Adrenal gland (tissue), 12 donors: Measurements from ENCODE around the gene RASA2. TPM values are rescaled to one million over a fixed set of nuclear protein-coding genes. Genes with fewer than 3 reads are reported as not detected.
"Not testable (repeated sequence)": the region's sequence is repeated elsewhere in the genome, so short reads cannot be mapped to it uniquely, and the experiment has no call there.

Source experiments
- DNase-seq, 7 donors: peaks; one replicate each; pipeline ENCODE4 v3.0.0-alpha.2; 2019 to 2020
- H3K27ac ChIP-seq, 5 donors: fragments of 200-600 bp; sonication (generic) in 4 of 5; 1 replicate in 3 of 5; 2 replicates in 2 of 5; pipeline versions ENCODE4 v1.5.1 to v1.8.0; 2016 to 2020; ENCODE audit warnings: mild to moderate bottlenecking in 1 of 5
- H3K27me3 ChIP-seq: fragments of 200-600 bp; 2 replicates; pipeline ENCODE4 v1.8.0; 2021
- H3K36me3 ChIP-seq, 2 donors: fragments of 200-600 bp; replicated peaks in 1 of 2; 1 replicate in 1 of 2; 2 replicates in 1 of 2; pipeline versions ENCODE4 v1.5.1 to v1.8.0; 2018 to 2022
- H3K4me1 ChIP-seq, 2 donors: fragments of 200-600 bp; replicated peaks in 1 of 2; 1 replicate in 1 of 2; 2 replicates in 1 of 2; pipeline versions ENCODE4 v1.5.1 to v1.8.0; 2018 to 2021
- H3K4me3 ChIP-seq, 4 donors: fragments of 200-600 bp; sonication (generic) in 3 of 4; one replicate each; pipeline ENCODE4 v1.5.1; 2016 to 2018
- H3K9me3 ChIP-seq, 3 donors: fragments of 200-600 bp; sonication (generic) in 1 of 3; replicated peaks in 1 of 3; 1 replicate in 2 of 3; 2 replicates in 1 of 3; pipeline versions ENCODE4 v1.5.1 to v1.8.0; 2016 to 2021
- CTCF ChIP-seq, 6 experiments: fragments of 450-650 bp in 4 of 6; fragments of 200-600 bp in 2 of 6; sonication (generic) in 1 of 6; IDR thresholded peaks; 1 replicate in 5 of 6; 2 replicates in 1 of 6; pipeline versions ENCODE4 v1.5.1 to v1.8.0; 2016 to 2021; ENCODE audit warnings: antibody characterized with exemption in 6 of 6, mild to moderate bottlenecking in 2 of 6, moderate library complexity in 1 of 6
- POLR2A ChIP-seq, 2 donors: fragments of 450-650 bp; IDR thresholded peaks; one replicate each; pipeline ENCODE4 v1.6.1; 2017; ENCODE audit warnings: antibody characterized with exemption in 2 of 2, mild to moderate bottlenecking in 2 of 2, moderate library complexity in 1 of 2
- WGBS, 4 donors: extraction: QIAGEN DNeasy Blood & Tissue Kit in 2 of 4; methylation state at CpG; one replicate each; pipeline versions ENCODE4 v1.1.5 to v1.1.7; 2013 to 2017; 5-methylcytosine and 5-hydroxymethylcytosine counted together
- intact Hi-C, 2 donors: fragments of 100-400 bp; cut with DNase I; formaldehyde crosslinking; loops; one replicate each; pipeline versions ENCODE4 v1.14.1 to v1.15.0; 2022 to 2023
- polyA plus RNA-seq, 3 donors: library from polyadenylated mRNA; stranded (reverse); fragments of 200-250 nt in 2 of 3; fragments of 350-450 nt in 1 of 3; fragmentation: Illumina TruSeq in 1 of 3; extraction: RNeasy Lipid Tissue Mini Kit (QIAGEN cat#74804) in 1 of 3; gene quantifications; one replicate each; pipeline ENCODE4 v1.2.3, GENCODE V29; 2013 to 2014
- total RNA-seq, 9 donors: library from RNA; depleted of rRNA in 4 of 9; stranded (reverse); fragments of >200 nt in 4 of 9; fragments of 120-200 nt in 1 of 9; fragmentation: NEBNext Ultra II Directional in 1 of 9; extraction: Animal tissue kit (Norgen Biotek cat#: 25700) in 1 of 9; gene quantifications; one replicate each; pipeline versions ENCODE4 v1.1.0 to v1.2.4, GENCODE V29; 2013 to 2023
- donor health status: healthy with polysubstance abuse.
- donor health status: Bipolar disorder and iron deficiency.
- donor health status: DM: yes; HTN: yes; CAD: no.
- donor health status: DM: no; HTN: no; CAD: no.
- donor health status: DM: no; HTN: no; CAD: no.
- donor health status: DM: yes; HTN: yes; CAD: no.

Gene RASA2
- total and polyA plus RNA-seq, 12 donors, result 5.7 to 52.5 (median 10.2) TPM

GRCh38 chr3:141476033-141476432, 10.8 kb upstream of the RASA2 start:
- 85 to 92% (median 88%) methylated on average over 2 of the region's 2 CpGs for WGBS, 4 donors
- intact Hi-C loops, result loop anchor here in 1 of 2 donors (5.0 kb wide), 1 partner anchor 81 kb away; no protein-coding TSS in a partner anchor

GRCh38 chr3:141477224-141477623, 9.6 kb upstream of the RASA2 start:
- TF ChIP-seq POLR2A (IDR thresholded peaks at IDR 0.05), result no peak
- TF ChIP-seq CTCF (IDR thresholded peaks at IDR 0.05), result no peak
- no peaks in the 10 kb centered on the region for H3K9me3 ChIP-seq
- no peaks in the 10 kb centered on the region for H3K36me3 ChIP-seq
- no peak overlapping the region for H3K4me3 ChIP-seq
- intact Hi-C loops, result loop anchor here in 1 of 2 donors (5.0 kb wide), 1 partner anchor 80 kb away; no protein-coding TSS in a partner anchor
- H3K27ac ChIP-seq, result no peak overlapping the region
- DNase-seq, result peak in 3 of 7 donors; percentile 32 to 53 (median 48)
- H3K4me1 ChIP-seq, result peaks cover 0 to under 1% of the 10 kb centered on the region in 2 donors
- no peaks in the 10 kb centered on the region for H3K27me3 ChIP-seq
- WGBS, 4 donors, result 85 to 94% (median 88%) methylated on average over 4 of the region's 4 CpGs

More at GRCh38 chr3:141476033-141476432, 10.8 kb upstream of the RASA2 start:
- Histone ChIP-seq H3K4me1 (no peaks in the 10 kb centered on the region), H3K36me3 (no peaks in the 10 kb centered on the region), H3K27me3 (no peaks in the 10 kb centered on the region), H3K9me3 (no peaks in the 10 kb centered on the region), H3K4me3 (no peak overlapping the region), H3K27ac (no peak overlapping the region)
- no peak for DNase-seq
- no peak for TF ChIP-seq CTCF (IDR thresholded peaks at IDR 0.05)
- TF ChIP-seq POLR2A (IDR thresholded peaks at IDR 0.05), result no peak

- peaks cover 0 to 7% of the 10 kb centered on the region in 2 donors for H3K4me1 ChIP-seq
These were observed 8.7 kb upstream of the RASA2 start for GRCh38 chr3:141478139-141478538.

GRCh38 chr3:141478840-141479239, 8.0 kb upstream of the RASA2 start:
- H3K36me3 ChIP-seq, H3K9me3 ChIP-seq, H3K27me3 ChIP-seq, DNase-seq, H3K4me3 ChIP-seq, H3K27ac ChIP-seq, H3K4me1 ChIP-seq: not testable (repeated sequence)
- intact Hi-C loops, result loop anchor here in 1 of 2 donors (5.0 kb wide), 1 partner anchor 78 kb away; no protein-coding TSS in a partner anchor
- 88 to 93% (median 92%) methylated on average over 1 of the region's 1 CpG for WGBS, 4 donors

More at GRCh38 chr3:141478139-141478538, 8.7 kb upstream of the RASA2 start:
- Histone ChIP-seq H3K4me3 (no peak overlapping the region), H3K27me3 (no peaks in the 10 kb centered on the region), H3K9me3 (no peaks in the 10 kb centered on the region), H3K27ac (no peak overlapping the region), H3K36me3 (no peaks in the 10 kb centered on the region)
- intact Hi-C loops, result loop anchor here in 1 of 2 donors (5.0 kb wide), 1 partner anchor 79 kb away; no protein-coding TSS in a partner anchor
- 82 to 91% (median 86%) methylated on average over 2 of the region's 2 CpGs for WGBS, 4 donors
- TF ChIP-seq CTCF (IDR thresholded peaks at IDR 0.05), result no peak
- DNase-seq, result no peak
